Body of pancreas (tissue), 4 donors: ENCODE data around the gene PIP5K1B. TPM values are rescaled to one million over a fixed set of nuclear protein-coding genes. Genes with fewer than 3 reads are reported as not detected.
A peak's percentile ranks its signal among the peaks of the same experiment; 100 is the strongest.

Experiments
- ATAC-seq: fragments of 150-250 bp; one replicate; pipeline ENCODE4 v1.9.1; 2016
- DNase-seq, 4 donors: peaks; one replicate each; pipeline ENCODE4 v3.0.0-alpha.2; 2019
- H3K27ac ChIP-seq, 4 donors: fragments of 200-600 bp; sonication (generic); 1 replicate in 3 of 4; 2 replicates in 1 of 4; pipeline versions ENCODE4 v1.5.1 to v1.6.1; 2016 to 2019; ENCODE audit warnings: mild to moderate bottlenecking in 1 of 4, mixed read lengths in 1 of 4, moderate library complexity in 1 of 4
- H3K27me3 ChIP-seq, 2 donors: fragments of 200-600 bp; sonication (generic); one replicate each; pipeline ENCODE4 v1.6.0; 2016; ENCODE audit warnings: mild to moderate bottlenecking in 1 of 2
- H3K36me3 ChIP-seq, 2 donors: fragments of 200-600 bp; sonication (generic); replicated peaks in 1 of 2; 2 replicates each; pipeline ENCODE4 v1.5.1; 2016; ENCODE audit warnings: low read depth in 2 of 2; ENCODE audit not compliant: insufficient read depth in 1 of 2
- H3K4me1 ChIP-seq: fragments of 200-600 bp; sonication (generic); one replicate; pipeline ENCODE4 v1.6.0; 2016
- H3K4me3 ChIP-seq, 2 donors: fragments of 200-600 bp; sonication (generic); 1 replicate in 1 of 2; 2 replicates in 1 of 2; pipeline ENCODE4 v1.5.1; 2016 to 2019
- H3K9me3 ChIP-seq, 3 donors: fragments of 200-600 bp; sonication (generic); 1 replicate in 2 of 3; 2 replicates in 1 of 3; pipeline ENCODE4 v1.5.1; 2016
- CTCF ChIP-seq, 7 experiments: fragments of 450-650 bp in 4 of 7; fragments of 200-600 bp in 3 of 7; sonication (generic) in 3 of 7; IDR thresholded peaks; one replicate each; pipeline ENCODE4 v1.5.1; 2016 to 2019; ENCODE audit warnings: antibody characterized with exemption in 7 of 7
- POLR2A ChIP-seq, 3 donors: fragments of 450-650 bp; IDR thresholded peaks; one replicate each; pipeline ENCODE4 v1.6.1; 2016; ENCODE audit warnings: antibody characterized with exemption in 3 of 3, mild to moderate bottlenecking in 2 of 3
- WGBS, 2 donors: methylation state at CpG; one replicate each; pipeline ENCODE4 v1.1.5; 2017; 5-methylcytosine and 5-hydroxymethylcytosine counted together
- intact Hi-C: fragments of 100-400 bp; cut with DNase I; formaldehyde crosslinking; loops from one replicate; pipeline ENCODE4 v1.15.1; 2023
- total RNA-seq, 2 donors: library from RNA; depleted of rRNA; stranded (reverse); fragments of >200 nt; gene quantifications; one replicate each; pipeline ENCODE4 v1.1.0, GENCODE V29; 2016

The PIP5K1B gene
- total RNA-seq, 2 donors from 2014 or later: 3.6 to 7.8 TPM

GRCh38 chr9:68894502-68894901, 189.5 kb downstream of the PIP5K1B start:
- Histone ChIP-seq H3K9me3 (no peaks in the 10 kb centered on the region), H3K4me1 (peaks cover 24% of the 10 kb centered on the region), H3K4me3 (no peak overlapping the region), H3K27me3 (no peaks in the 10 kb centered on the region), H3K36me3 (no peaks in the 10 kb centered on the region), H3K27ac (no peak overlapping the region)
- intact Hi-C loops: no loop called here
- no peak for DNase-seq
- WGBS, 2 donors: 37 to 42% methylated on average over 7 of the region's 7 CpGs
- TF ChIP-seq CTCF (IDR thresholded peaks at IDR 0.05) (no peak), POLR2A (IDR thresholded peaks at IDR 0.05) (no peak)
- no peak for ATAC-seq

GRCh38 chr9:68895741-68896478, 190.9 kb downstream of the PIP5K1B start:
- intact Hi-C loops: no loop called here
- ATAC-seq (peak; percentile 40), DNase-seq (no peak)
- TF ChIP-seq CTCF (IDR thresholded peaks at IDR 0.05): no peak
- TF ChIP-seq POLR2A (IDR thresholded peaks at IDR 0.05): no peak
- Histone ChIP-seq H3K4me3 (no peak overlapping the region), H3K27me3 (no peaks in the 10 kb centered on the region), H3K9me3 (no peaks in the 10 kb centered on the region), H3K36me3 (no peaks in the 10 kb centered on the region), H3K27ac (no peak overlapping the region), H3K4me1 (peaks cover 24% of the 10 kb centered on the region)
- 37 to 48% methylated on average over 6 of the region's 6 CpGs for WGBS, 2 donors

GRCh38 chr9:68896486-68896885, 191.4 kb downstream of the PIP5K1B start:
- no peaks in the 10 kb centered on the region for H3K36me3 ChIP-seq
- no peaks in the 10 kb centered on the region for H3K9me3 ChIP-seq
- no peak overlapping the region for H3K27ac ChIP-seq
- intact Hi-C loops: no loop called here
- WGBS, 2 donors: 53 to 63% methylated on average over 1 of the region's 1 CpG
- no peak for ATAC-seq
- H3K4me1 ChIP-seq: peaks cover 24% of the 10 kb centered on the region
- no peaks in the 10 kb centered on the region for H3K27me3 ChIP-seq
- no peak overlapping the region for H3K4me3 ChIP-seq
- TF ChIP-seq POLR2A (IDR thresholded peaks at IDR 0.05) (no peak), CTCF (IDR thresholded peaks at IDR 0.05) (no peak)
- DNase-seq: no peak

GRCh38 chr9:68897577-68898145, 192.6 kb downstream of the PIP5K1B start:
- no peak overlapping the region for H3K27ac ChIP-seq
- intact Hi-C loops: no loop called here
- ATAC-seq: no peak

More at GRCh38 chr9:68897577-68898145, 192.6 kb downstream of the PIP5K1B start:
- Histone ChIP-seq H3K36me3 (no peaks in the 10 kb centered on the region), H3K4me3 (no peak overlapping the region), H3K4me1 (peaks cover 24% of the 10 kb centered on the region), H3K27me3 (no peaks in the 10 kb centered on the region), H3K9me3 (no peaks in the 10 kb centered on the region)
- WGBS, 2 donors: 67 to 68% methylated on average over 5 of the region's 5 CpGs
- no peak for DNase-seq
- no peak for TF ChIP-seq POLR2A (IDR thresholded peaks at IDR 0.05)
- no peak for TF ChIP-seq CTCF (IDR thresholded peaks at IDR 0.05)
